AG09319 (cell line): ENCODE results near the gene RPS5.
"Not testable (repeated sequence)": the region's sequence is repeated elsewhere in the genome, so short reads cannot be mapped to it uniquely, and the experiment has no call there.

Experiments used
- DNase-seq: peaks from one replicate; pipeline ENCODE4 v3.0.0-alpha.2; 2010; ENCODE audit warnings: low read depth; ENCODE audit errors: extremely low read depth
- CTCF ChIP-seq: IDR thresholded peaks from 2 replicates; pipeline ENCODE4 v1.5.1; 2011; ENCODE audit warnings: low read depth, mild to moderate bottlenecking, inconsistent platforms, low read length, moderate library complexity

The RPS5 gene

GRCh38 chr19:58374200-58374599 is 12.9 kb upstream of the RPS5 start:
- DNase-seq: no peak
- TF ChIP-seq CTCF: no peak

- not testable (repeated sequence) for DNase-seq
These were observed 10.3 kb upstream of the RPS5 start for GRCh38 chr19:58376724-58377123.

- no peak for TF ChIP-seq CTCF
- no peak for DNase-seq
These were observed 7.8 kb upstream of the RPS5 start for GRCh38 chr19:58379246-58379645.

- no peak for DNase-seq
- no peak for TF ChIP-seq CTCF
These were observed 6.9 kb upstream of the RPS5 start for GRCh38 chr19:58380037-58380661.

- TF ChIP-seq CTCF: no peak
- peak; percentile 100 for DNase-seq
These were observed 6.2 kb upstream of the RPS5 start, which contains the start of gene ZNF837 for GRCh38 chr19:58380662-58381459. TSS of gene ZNF837 (minus strand) at chr19:58381030. CDS start at chr19:58369332, 11,698 bp downstream.

GRCh38 chr19:58381460-58382212 is 5.4 kb upstream of the RPS5 start:
- DNase-seq: no peak
- no peak for TF ChIP-seq CTCF

GRCh38 chr19:58382997-58383603 is 4.0 kb upstream of the RPS5 start:
- no peak for TF ChIP-seq CTCF
- no peak for DNase-seq
